Urothelium cell line (cell line): ENCODE results near the gene CCNJL.
"Not testable (repeated sequence)": the region's sequence is repeated elsewhere in the genome, so short reads cannot be mapped to it uniquely, and the experiment has no call there.

ENCODE experiments used
- DNase-seq: peaks from one replicate; pipeline ENCODE4 v3.0.0; 2011; ENCODE audit warnings: low spot score, mixed read lengths
- FAIRE-seq: peaks from 2 replicates; lab custom pipeline; 2011; peaks lifted over from hg19 to GRCh38; lab: Jason Lieb, UNC

Gene CCNJL

GRCh38 chr5:160334716-160335115, 22.4 kb upstream of the CCNJL start:
- not testable (repeated sequence) for DNase-seq, FAIRE-seq

- DNase-seq (no peak), FAIRE-seq (no peak)
These were observed 21.4 kb upstream of the CCNJL start for GRCh38 chr5:160333721-160334120.

- FAIRE-seq (no peak), DNase-seq (no peak)
These were observed 17.8 kb upstream of the CCNJL start for GRCh38 chr5:160330212-160330611.

GRCh38 chr5:160327818-160328217, 15.5 kb upstream of the CCNJL start:
- FAIRE-seq = no peak

GRCh38 chr5:160326981-160327380, 14.6 kb upstream of the CCNJL start:
- FAIRE-seq = no peak
- DNase-seq = no peak

More at GRCh38 chr5:160327818-160328217, 15.5 kb upstream of the CCNJL start:
- DNase-seq = no peak

GRCh38 chr5:160325716-160326115, 13.4 kb upstream of the CCNJL start:
- DNase-seq (no peak), FAIRE-seq (no peak)

- DNase-seq (no peak), FAIRE-seq (no peak)
These were observed 12.5 kb upstream of the CCNJL start for GRCh38 chr5:160324886-160325285.

GRCh38 chr5:160318409-160318808, 6.0 kb upstream of the CCNJL start:
- FAIRE-seq = no peak
- DNase-seq = no peak

- FAIRE-seq (peak; percentile 46), DNase-seq (no peak)
These were observed 5.1 kb upstream of the CCNJL start for GRCh38 chr5:160317434-160317833.

- FAIRE-seq = peak; percentile 59
- peak; percentile 79 for DNase-seq
These were observed 3.6 kb upstream of the CCNJL start for GRCh38 chr5:160315968-160316367.

- no peak for FAIRE-seq
- DNase-seq = no peak
These were observed 780 bp upstream of the CCNJL start for GRCh38 chr5:160312960-160313727.

GRCh38 chr5:160311491-160312133, 752 bp downstream of the CCNJL start:
- peak; percentile 35 for FAIRE-seq

GRCh38 chr5:160310552-160311295, 1.6 kb downstream of the CCNJL start:
- FAIRE-seq (peak; percentile 62), DNase-seq (no peak)

More at GRCh38 chr5:160311491-160312133, 752 bp downstream of the CCNJL start:
- peak; percentile 32 for DNase-seq

- DNase-seq (no peak), FAIRE-seq (no peak)
These were observed 2.2 kb downstream of the CCNJL start for GRCh38 chr5:160310140-160310539.

GRCh38 chr5:160306696-160307095, 5.7 kb downstream of the CCNJL start:
- DNase-seq (no peak), FAIRE-seq (no peak)

- FAIRE-seq = no peak
- DNase-seq = no peak
These were observed 7.0 kb downstream of the CCNJL start for GRCh38 chr5:160305319-160305718.

GRCh38 chr5:160303690-160304089, 8.7 kb downstream of the CCNJL start:
- DNase-seq (no peak), FAIRE-seq (no peak)

GRCh38 chr5:160298189-160298588, 14.2 kb downstream of the CCNJL start:
- no peak for DNase-seq
- FAIRE-seq = no peak

- FAIRE-seq (no peak), DNase-seq (no peak)
These were observed 14.6 kb downstream of the CCNJL start for GRCh38 chr5:160297776-160298175.

GRCh38 chr5:160297004-160297403, 15.4 kb downstream of the CCNJL start:
- no peak for DNase-seq
- FAIRE-seq = no peak

GRCh38 chr5:160296496-160296895, 15.9 kb downstream of the CCNJL start:
- no peak for FAIRE-seq
- no peak for DNase-seq
